Measurements from ENCODE around the gene BRSK2.

GRCh38 chr11:1511937-1512496 lies 122.3 kb downstream of the BRSK2 start:
- no peak for TF ChIP-seq CTCF (IDR thresholded peaks at IDR 0.05)
- TF ChIP-seq POLR2A (IDR thresholded peaks at IDR 0.05), result no peak
- no peak for TF ChIP-seq EP300 (IDR thresholded peaks at IDR 0.05)
- TF ChIP-seq POLR2AphosphoS5 (IDR thresholded peaks at IDR 0.05), result no peak

Measured in upper lobe of left lung (tissue), 4 donors.